GM19372 (cell line): ENCODE measurements around the gene SLC5A8.
"Not testable (repeated sequence)": the region's sequence is repeated elsewhere in the genome, so short reads cannot be mapped to it uniquely, and the experiment has no call there.

Experiments used
- ATAC-seq: cut with Tn5 transposase; IDR thresholded peaks from one replicate; pipeline ENCODE4 v1.9.1; 2021; ENCODE audit warnings: mild to moderate bottlenecking, low read depth, moderate library complexity; ENCODE audit not compliant: unreplicated experiment

The SLC5A8 gene

DNA sequence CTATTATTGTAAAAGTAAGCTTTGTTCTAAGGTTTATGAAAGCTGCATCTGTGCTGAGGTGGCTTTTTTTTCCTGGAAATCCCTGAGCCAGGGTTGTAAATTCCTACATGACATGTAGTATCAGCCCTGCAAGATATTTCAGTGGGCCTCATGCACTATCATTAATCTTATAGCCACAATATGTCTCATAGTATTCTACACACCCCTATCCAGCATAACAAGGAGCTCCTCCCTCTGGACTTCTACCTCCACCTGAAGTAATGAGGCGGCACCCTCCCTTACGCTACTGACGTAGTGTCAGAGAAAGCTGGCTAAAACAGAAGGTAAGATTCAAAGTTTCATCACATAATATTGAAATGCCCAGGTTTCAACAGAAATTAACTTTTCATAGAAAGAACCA, 35.5 kb downstream of the SLC5A8 start:
- ATAC-seq, result no peak

DNA sequence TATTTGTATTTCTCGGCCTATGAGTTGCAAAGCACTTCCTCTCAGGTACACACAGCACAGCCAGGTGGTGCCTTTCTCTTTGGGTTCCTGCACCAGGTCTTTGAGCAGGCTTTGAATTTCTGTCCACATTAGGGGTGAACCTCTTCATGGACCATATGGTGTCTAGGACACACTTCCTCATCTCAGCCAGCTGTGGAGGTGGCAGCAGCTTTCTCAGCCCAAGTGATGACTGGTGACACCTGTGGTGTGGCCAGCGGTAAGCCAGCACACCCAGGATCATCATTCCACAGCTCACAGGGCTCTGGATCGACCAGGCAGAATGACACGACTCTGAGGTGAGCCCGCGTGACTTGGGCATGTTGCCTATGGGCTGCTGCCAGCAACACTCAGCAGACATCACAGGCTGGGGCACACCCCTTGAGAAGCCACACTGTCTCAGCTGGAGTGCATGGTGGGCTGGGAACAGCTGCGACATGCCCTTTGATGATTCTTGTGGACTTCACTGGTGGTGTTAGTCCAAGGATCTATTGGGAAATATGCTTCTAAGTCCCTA, 36.8 kb downstream of the SLC5A8 start:
- no peak for ATAC-seq

DNA sequence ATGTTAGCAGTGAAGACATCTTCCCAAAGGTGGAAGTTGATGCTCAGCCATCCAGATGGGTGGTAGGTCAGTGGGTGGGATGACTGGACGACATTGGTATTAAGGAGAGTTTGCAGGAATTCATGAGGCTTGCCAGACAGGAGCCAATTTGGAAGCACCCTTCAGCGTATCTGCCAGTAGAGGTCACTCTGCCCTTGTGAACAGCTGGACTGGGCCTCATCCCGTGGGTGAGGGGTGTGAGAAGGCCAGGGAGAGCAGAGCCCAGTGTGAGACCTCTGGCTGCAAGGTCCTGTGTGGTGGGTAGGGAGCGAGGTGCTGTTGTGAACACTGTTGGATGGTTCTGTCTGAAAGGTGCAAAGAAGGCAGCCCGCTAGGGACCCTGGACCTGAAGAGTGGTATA, 37.7 kb downstream of the SLC5A8 start:
- no peak for ATAC-seq

DNA sequence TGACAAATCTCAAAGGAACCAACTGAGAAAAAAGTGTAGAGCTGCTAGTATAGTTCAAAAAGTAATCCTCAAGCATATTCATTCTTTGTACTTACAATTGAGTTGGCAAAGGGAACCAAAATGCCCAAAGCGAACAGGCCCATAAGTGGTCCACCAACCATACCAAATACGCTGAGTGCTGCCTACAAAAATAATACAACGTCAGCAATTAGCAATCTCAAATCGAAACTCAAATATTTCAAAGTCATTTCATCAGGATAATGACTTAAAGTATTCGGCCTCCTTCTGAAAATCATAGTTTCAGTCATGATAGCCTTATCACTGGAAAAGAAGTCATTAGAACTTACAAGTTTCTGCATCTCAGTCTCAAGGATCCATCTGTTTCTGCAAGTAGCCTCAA, 42.0 kb downstream of the SLC5A8 start:
- ATAC-seq, result no peak

DNA sequence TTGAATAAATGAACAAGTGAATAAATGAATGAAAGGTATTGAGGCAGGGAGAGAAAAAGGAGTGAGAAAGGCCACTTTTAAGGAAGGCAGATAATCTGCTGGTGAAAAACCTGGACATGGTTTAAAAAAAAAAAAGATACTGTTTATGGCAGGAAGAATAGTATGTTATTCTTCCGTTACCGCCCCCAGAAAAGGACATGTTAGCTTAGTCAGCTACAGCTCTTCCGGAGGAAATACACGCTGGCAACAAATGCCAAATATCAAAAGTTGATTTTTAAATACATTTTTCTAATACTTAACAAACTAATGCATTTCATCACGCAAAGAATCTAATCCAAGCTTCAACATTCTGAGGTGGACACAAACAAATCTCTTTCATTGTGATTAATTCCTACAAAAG, 43.2 kb downstream of the SLC5A8 start:
- no peak for ATAC-seq

DNA sequence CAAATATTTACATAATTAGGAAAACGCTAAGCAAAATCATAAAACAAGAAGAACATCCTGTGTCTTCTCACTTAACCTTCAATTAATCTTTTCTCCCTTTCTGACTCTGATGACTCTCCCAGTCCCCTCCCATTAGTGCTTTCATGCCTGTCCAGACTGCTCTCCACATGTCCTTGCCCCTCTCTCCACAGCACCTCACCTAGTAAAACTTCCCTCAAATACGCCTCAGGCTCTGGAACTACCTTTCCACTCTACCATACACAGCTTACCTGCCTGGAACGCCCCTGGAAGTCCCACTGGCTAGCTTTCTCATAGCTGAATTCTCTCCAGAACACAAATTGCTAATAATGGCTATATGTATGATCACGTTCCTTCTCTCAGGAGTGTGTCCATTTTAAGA, 44.7 kb downstream of the SLC5A8 start:
- no peak for ATAC-seq

DNA sequence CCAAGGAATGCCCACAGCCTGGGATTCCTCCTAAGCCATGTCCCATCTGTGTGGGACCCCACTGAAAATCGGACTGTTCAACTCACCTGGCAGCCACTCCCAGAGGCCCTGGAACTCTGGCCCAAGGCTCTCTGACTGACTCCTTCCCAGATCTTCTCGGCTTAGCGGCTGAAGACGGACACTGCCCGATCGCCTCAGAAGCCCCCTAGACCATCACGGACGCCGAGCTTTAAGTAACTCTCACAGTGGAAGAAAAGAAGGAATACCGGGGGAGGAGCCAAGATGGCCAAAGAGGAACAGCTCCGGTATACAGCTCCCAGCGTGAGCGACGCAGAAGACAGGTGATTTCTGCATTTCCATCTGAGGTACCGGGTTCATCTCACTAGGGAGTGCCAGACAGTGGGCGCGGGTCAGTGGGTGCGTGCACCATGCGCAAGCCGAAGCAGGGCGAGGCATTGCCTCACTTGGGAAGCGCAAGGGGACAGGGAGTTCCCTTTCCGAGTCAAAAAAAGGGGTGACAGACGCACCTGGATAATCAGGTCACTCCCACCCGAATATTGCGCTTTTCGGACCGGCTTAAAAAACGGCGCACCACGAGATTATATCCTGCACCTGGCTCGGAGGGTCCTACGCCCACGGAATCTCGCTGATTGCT, 64.1 kb downstream of the SLC5A8 start:
- ATAC-seq, result not testable (repeated sequence)

DNA sequence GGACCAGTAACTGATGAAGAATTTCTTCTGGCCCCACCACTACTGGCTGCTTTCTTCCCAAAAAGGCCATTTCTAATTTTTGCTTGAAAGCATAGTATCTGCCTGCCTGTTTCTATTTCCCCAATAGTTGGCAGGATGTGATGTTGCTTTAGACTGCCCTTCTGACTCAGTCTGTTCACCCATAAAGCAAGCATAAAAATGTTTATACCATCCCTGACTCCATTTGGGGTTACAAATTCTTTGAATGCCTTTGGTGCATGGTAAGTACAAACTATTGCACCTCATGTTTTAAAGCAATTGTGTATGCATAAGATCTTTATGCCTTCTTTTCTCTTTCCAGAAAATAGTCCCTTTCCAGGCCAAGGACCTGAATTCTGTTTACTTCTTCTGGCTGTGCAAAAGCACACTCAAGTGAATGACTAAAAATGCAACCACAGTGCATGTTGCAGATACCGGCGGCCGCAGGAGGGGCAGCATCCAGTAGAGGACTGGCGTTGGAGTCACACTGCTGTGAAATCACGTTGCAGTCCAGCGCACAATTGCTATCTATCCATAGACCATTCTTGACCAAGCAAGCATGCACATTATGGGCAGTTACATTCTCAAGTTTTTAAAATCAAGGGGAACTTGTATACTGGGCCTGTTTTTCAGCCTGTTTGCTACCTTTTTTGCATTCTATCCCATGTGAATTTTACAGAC, 82.4 kb downstream of the SLC5A8 start:
- ATAC-seq, result no peak

DNA sequence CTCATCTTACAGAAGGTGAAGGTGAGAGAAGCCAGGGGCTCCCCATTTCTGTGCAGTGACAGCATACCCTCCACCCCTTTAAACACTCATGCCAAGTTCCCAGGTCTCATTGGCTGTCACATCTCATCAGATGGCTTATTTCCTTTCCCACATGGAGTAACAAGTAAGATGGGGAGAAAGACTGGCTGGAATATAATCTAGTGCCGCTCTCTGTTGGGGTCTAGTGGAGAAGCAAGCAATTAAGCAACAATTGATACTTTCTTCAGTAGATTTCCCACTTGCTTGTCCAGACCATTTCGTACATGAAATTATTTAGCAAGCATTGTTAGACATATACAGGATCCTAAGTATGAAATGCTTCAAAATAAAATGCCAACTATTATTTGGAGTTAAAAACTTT, 92.2 kb downstream of the SLC5A8 start:
- ATAC-seq, result no peak

DNA sequence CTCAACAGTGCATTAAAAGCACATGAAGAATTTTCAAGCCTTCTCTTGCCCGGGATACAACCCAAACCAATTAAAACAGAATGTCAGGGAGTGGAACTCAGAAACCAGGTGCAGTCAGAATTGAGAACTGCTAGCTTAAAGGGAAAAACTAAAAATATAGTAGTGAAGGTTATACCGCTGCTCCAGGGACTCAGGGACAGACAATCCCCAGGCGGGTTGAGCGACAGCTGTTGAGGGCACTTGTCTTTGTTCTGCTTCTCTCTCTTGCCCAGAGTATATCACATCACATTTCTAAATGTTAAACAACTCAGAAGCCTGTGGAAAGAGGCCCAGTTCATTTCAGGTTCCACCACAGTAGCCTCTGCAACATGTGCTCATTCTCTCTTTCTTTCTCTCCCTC, 93.1 kb downstream of the SLC5A8 start:
- no peak for ATAC-seq

DNA sequence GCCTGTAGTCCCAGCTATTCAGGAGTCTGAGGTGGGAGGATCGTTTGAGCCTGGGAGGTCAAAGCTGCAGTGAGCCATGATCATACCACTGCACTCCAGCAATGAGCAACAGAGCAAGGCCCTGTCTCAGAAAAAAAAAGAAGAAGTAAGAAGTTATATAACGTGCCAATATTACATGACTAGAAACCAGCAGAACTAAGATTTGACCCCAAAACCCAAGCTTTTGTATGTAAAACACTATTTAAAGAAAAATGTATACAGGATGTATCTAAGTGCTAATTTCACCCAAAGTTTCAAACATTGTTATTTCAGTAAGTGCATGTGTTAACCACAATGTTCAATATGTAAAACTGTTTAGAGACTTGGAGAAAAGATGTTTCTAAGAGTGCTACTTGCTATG, 94.7 kb downstream of the SLC5A8 start:
- ATAC-seq, result no peak

DNA sequence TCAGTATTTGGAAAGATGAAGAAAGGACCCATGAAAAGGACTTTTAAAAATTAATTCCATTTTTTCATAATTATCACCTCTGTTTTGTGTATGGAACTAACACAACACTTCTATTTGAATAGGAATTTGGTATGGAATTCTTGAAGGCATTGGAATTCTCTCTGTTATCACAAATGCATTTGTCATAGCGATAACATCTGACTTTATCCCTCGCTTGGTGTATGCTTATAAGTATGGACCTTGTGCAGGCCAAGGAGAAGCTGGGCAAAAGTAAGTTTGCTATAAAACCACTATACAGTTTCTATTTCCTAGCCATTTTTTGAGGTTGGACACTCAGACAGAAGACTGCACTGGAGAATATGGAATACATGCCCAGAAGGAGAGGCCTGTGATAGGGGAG, 98.6 kb downstream of the SLC5A8 start:
- no peak for ATAC-seq

DNA sequence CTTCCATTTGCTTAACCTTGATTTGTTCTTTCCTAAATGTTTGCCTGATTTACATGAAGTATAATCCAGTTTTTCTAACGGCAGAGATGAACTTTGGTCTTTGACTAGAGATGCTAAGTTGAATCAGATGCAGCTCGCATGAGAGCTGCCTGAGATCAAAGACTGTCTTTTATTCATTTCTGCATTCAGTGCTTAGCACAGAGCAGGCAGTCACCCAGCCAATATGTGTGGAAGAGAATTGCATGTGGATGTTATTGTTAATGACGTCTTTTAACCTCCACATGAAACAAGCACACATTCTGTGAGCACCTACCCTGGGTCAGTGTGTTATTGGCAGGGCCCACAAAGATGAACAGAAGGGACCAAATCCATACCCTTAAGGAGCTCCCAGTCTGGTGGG, 99.2 kb downstream of the SLC5A8 start:
- ATAC-seq, result no peak

DNA sequence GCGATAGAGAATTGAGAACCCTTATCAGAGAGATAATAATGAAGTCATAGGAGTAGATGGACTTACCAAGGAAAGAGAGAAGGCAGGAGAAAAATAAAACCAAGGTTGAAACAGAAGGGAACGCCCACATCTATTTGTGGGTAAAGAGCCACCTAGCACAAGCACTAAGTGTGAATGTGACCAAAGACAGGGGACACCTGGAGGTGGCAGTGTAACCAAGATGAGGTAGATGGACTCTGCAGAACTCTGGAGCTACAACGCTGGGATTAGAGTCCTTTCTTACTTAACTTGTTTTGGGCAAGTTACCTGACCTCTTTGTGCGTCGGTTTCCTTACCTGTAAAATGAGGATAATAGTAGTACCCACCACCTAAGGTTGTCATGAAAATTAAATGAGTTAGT, 101.9 kb downstream of the SLC5A8 start:
- ATAC-seq, result no peak

DNA sequence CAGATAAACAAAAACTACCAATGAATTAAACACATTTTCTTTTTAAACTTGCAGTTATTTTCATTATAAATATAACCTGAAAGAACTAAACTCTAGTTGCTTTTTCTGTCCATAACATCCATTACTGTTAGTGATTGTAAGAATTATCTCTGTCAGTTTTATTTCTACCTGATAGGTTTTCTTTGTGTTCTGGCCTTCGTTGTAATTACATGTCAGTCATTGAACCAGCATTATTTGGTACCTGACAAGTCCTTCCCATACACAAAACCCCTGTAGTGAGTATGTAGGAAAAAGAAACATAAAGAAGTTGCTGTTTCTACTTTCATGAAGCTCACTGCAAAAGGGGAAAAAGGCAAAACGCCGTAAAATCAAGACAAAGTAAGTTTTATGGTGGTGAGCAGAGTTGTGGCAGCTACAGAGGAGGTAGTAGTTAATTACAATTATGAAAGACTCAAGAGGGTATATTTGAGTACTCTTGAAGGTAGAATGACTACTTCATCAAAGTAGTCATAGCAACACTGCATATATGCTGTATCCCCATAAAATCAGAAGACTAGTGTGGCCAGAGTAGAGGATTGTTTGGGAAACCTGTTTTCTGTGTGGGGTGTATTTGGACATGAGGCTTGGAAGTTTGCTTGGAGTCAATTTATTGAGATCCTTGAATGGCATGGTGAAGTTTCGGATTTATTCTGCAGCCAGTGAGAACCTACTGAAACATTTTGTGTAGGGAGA, 102.8 kb downstream of the SLC5A8 start:
- ATAC-seq, result no peak
